H1 (cell line): Measurements from ENCODE around the gene REELD1. TPM values are rescaled to one million over a fixed set of nuclear protein-coding genes. Genes with fewer than 3 reads are reported as not detected.

Experiments used
- CTCF ChIA-PET: fragments of 300-600 bp; sonication (Branson Sonifier 250); formaldehyde crosslinking; loops from one replicate; lab custom pipeline; 2021; ENCODE audit not compliant: partially characterized antibody; lab: Charles Lee
- POLR2A ChIA-PET: fragments of 300-600 bp; sonication (Branson Sonifier 250); formaldehyde crosslinking; loops from one replicate; lab custom pipeline; 2021; ENCODE audit warnings: inconsistent platforms; ENCODE audit not compliant: partially characterized antibody; lab: Charles Lee
- DNase-seq, 2 experiments: peaks; one replicate each; pipeline versions ENCODE4 v3.0.0 to v3.0.0-alpha.2; 2010 to 2022; ENCODE audit warnings: low spot score in 2 of 2, low read depth in 1 of 2, mixed read lengths in 1 of 2
- FAIRE-seq: peaks from 2 replicates; lab custom pipeline; 2011; peaks lifted over from hg19 to GRCh38; lab: Jason Lieb, UNC
- H2AFZ ChIP-seq: 2 replicates; pipeline ENCODE4 v1.8.1; 2012; ENCODE audit warnings: low read length, inconsistent platforms
- H2AK5ac ChIP-seq: 2 replicates; pipeline ENCODE4 v1.6.1; 2013; ENCODE audit warnings: low read depth, low read length
- H2BK120ac ChIP-seq: replicated peaks from 2 replicates; pipeline ENCODE3; 2013; ENCODE audit warnings: low read depth, low read length, inconsistent platforms
- H2BK12ac ChIP-seq: 2 replicates; pipeline ENCODE4 v1.6.1; 2013; ENCODE audit warnings: low read depth, low read length
- H2BK15ac ChIP-seq: 2 replicates; pipeline ENCODE4 v1.6.1; 2013; ENCODE audit warnings: low read length
- H2BK20ac ChIP-seq: 2 replicates; pipeline ENCODE4 v1.6.1; 2013; ENCODE audit warnings: low read length
- H2BK5ac ChIP-seq: 2 replicates; pipeline ENCODE4 v1.6.1; 2013; ENCODE audit warnings: low read depth, low read length
- H3K14ac ChIP-seq: 2 replicates; pipeline ENCODE4 v1.6.1; 2013; ENCODE audit warnings: inconsistent platforms; ENCODE audit not compliant: insufficient read length
- H3K18ac ChIP-seq: 2 replicates; pipeline ENCODE4 v1.6.1; 2013; ENCODE audit warnings: low read length; ENCODE audit errors: extremely low read depth
- H3K23ac ChIP-seq: 2 replicates; pipeline ENCODE4 v1.6.1; 2013; ENCODE audit warnings: inconsistent platforms; ENCODE audit not compliant: insufficient read length
- H3K23me2 ChIP-seq: 2 replicates; pipeline ENCODE4 v1.6.1; 2013; ENCODE audit warnings: low read depth, low read length
- H3K27ac ChIP-seq: 2 replicates; pipeline ENCODE4 v1.6.1; 2011; ENCODE audit warnings: low read depth, low read length, inconsistent platforms
- H3K27me3 ChIP-seq, 4 experiments: replicated peaks in 1 of 4; 1 replicate in 1 of 4; 2 replicates in 3 of 4; pipeline versions ENCODE4 v1.6.1 to v1.8.1; 2011 to 2013; ENCODE audit warnings: low read length in 3 of 4, mild to moderate bottlenecking in 3 of 4, inconsistent platforms in 2 of 4, mixed read lengths in 2 of 4, moderate library complexity in 1 of 4; ENCODE audit not compliant: control insufficient read depth in 3 of 4, insufficient read depth in 3 of 4; ENCODE audit errors: extremely low read depth in 1 of 4
- H3K36me3 ChIP-seq, 4 experiments: 2 replicates each; pipeline versions ENCODE4 v1.6.1 to v1.8.1; 2011 to 2013; ENCODE audit warnings: mild to moderate bottlenecking in 4 of 4, low read length in 3 of 4, moderate library complexity in 2 of 4, control low read depth in 1 of 4, inconsistent platforms in 1 of 4; ENCODE audit not compliant: insufficient read depth in 4 of 4, control insufficient read depth in 2 of 4
- H3K4ac ChIP-seq: replicated peaks from 2 replicates; pipeline ENCODE3; 2013; ENCODE audit warnings: low read length, low read depth, mixed read lengths, inconsistent platforms; ENCODE audit not compliant: insufficient read length
- H3K4me1 ChIP-seq, 4 experiments: replicated peaks in 1 of 4; 1 replicate in 1 of 4; 2 replicates in 3 of 4; pipeline versions ENCODE4 v1.6.1 to v1.8.1; 2011 to 2013; ENCODE audit warnings: low read length in 3 of 4, inconsistent platforms in 2 of 4, mixed read lengths in 1 of 4; ENCODE audit not compliant: insufficient read depth in 4 of 4, control insufficient read depth in 3 of 4
- H3K4me2 ChIP-seq, 2 experiments: 2 replicates each; pipeline versions ENCODE4 v1.6.1 to v1.8.1; 2011 to 2013; ENCODE audit warnings: low read depth in 2 of 2, low read length in 2 of 2, control low read depth in 1 of 2, inconsistent platforms in 1 of 2, mild to moderate bottlenecking in 1 of 2; ENCODE audit not compliant: insufficient read depth in 1 of 2
- H3K4me3 ChIP-seq, 4 experiments: fragments of 200-600, 300-600 bp in 1 of 4; sonication (generic), shearing (Covaris generic), sonication (Bioruptor Twin) in 1 of 4; 2 replicates each; pipeline versions ENCODE4 v1.5.1 to v1.8.1; 2011 to 2016; ENCODE audit warnings: low read length in 4 of 4, low read depth in 3 of 4, control low read depth in 2 of 4, inconsistent platforms in 2 of 4, mild to moderate bottlenecking in 2 of 4, mixed read lengths in 1 of 4, moderate library complexity in 1 of 4; ENCODE audit not compliant: insufficient read depth in 2 of 4; ENCODE audit errors: extremely low read depth in 1 of 4
- H3K56ac ChIP-seq: replicated peaks from 2 replicates; pipeline ENCODE3; 2013; ENCODE audit warnings: low read depth, mild to moderate bottlenecking, mixed read lengths, low read length, inconsistent platforms; ENCODE audit not compliant: insufficient read length
- H3K79me1 ChIP-seq: 2 replicates; pipeline ENCODE4 v1.6.1; 2013; ENCODE audit warnings: low read depth, low read length, control low read depth
- H3K79me2 ChIP-seq, 2 experiments: 2 replicates each; pipeline versions ENCODE4 v1.6.1 to v1.8.1; 2012 to 2013; ENCODE audit warnings: low read length in 2 of 2, mild to moderate bottlenecking in 2 of 2, inconsistent platforms in 1 of 2; ENCODE audit not compliant: insufficient read depth in 2 of 2, control insufficient read depth in 1 of 2
- H3K9ac ChIP-seq, 4 experiments: replicated peaks in 1 of 4; 1 replicate in 1 of 4; 2 replicates in 3 of 4; pipeline versions ENCODE4 v1.6.1 to v1.8.1; 2011 to 2013; ENCODE audit warnings: low read depth in 3 of 4, low read length in 3 of 4, control low read depth in 2 of 4, mild to moderate bottlenecking in 2 of 4, moderate library complexity in 2 of 4, inconsistent platforms in 1 of 4; ENCODE audit errors: extremely low read depth in 1 of 4
- H3K9me3 ChIP-seq, 2 experiments: 2 replicates each; pipeline versions ENCODE4 v1.6.1 to v1.8.1; 2012 to 2013; ENCODE audit warnings: mild to moderate bottlenecking in 2 of 2, moderate library complexity in 2 of 2, control low read depth in 1 of 2, inconsistent platforms in 1 of 2, low read depth in 1 of 2, low read length in 1 of 2, mixed read lengths in 1 of 2; ENCODE audit not compliant: insufficient read depth in 2 of 2
- H4K20me1 ChIP-seq, 2 experiments: replicated peaks in 1 of 2; 2 replicates each; pipeline versions ENCODE3 to v1.8.1; 2011 to 2013; ENCODE audit warnings: inconsistent platforms in 2 of 2, low read length in 2 of 2, mild to moderate bottlenecking in 1 of 2; ENCODE audit not compliant: insufficient read depth in 2 of 2, control insufficient read depth in 1 of 2
- H4K5ac ChIP-seq: 2 replicates; pipeline ENCODE4 v1.6.1; 2013; ENCODE audit warnings: low read length, low read depth, mixed read lengths, inconsistent platforms; ENCODE audit not compliant: insufficient read length
- H4K8ac ChIP-seq: 2 replicates; pipeline ENCODE4 v1.8.0; 2013; ENCODE audit warnings: mild to moderate bottlenecking, moderate library complexity, low read length, inconsistent platforms; ENCODE audit not compliant: insufficient read depth; ENCODE audit errors: extremely low read depth
- H4K91ac ChIP-seq: replicated peaks from 2 replicates; pipeline ENCODE3; 2013; ENCODE audit warnings: low read length, mixed read lengths, inconsistent platforms; ENCODE audit not compliant: insufficient read length
- SAP30 ChIP-seq: fragments of 300-600 bp; sonication (generic); IDR thresholded peaks from 2 replicates; pipeline ENCODE4 v1.7.1; 2012; ENCODE audit warnings: low read length, moderate library complexity, mild to moderate bottlenecking, inconsistent platforms; ENCODE audit not compliant: insufficient read depth, insufficient replicate concordance
- polyA plus RNA-seq, 7 experiments: library from polyadenylated mRNA; depleted of rRNA in 3 of 7; stranded (reverse) in 5 of 7; unstranded in 2 of 7; fragments of >200 nt in 5 of 7; fragments of 200-250 nt in 2 of 7; gene quantifications; 1 replicate in 5 of 7; 2 replicates in 1 of 7; 4 replicates in 1 of 7; pipeline versions ENCODE4 v1.2.1 to v1.2.3, GENCODE V29; 2011 to 2013; ENCODE audit warnings: missing spikeins in 2 of 7, mixed read lengths in 2 of 7
- total RNA-seq: library from RNA; stranded (reverse); fragmentation: NEBNext Ultra II Directional; extraction: Animal tissue kit (Norgen Biotek cat#: 25700); gene quantifications from 2 replicates; pipeline ENCODE4 v1.2.1, GENCODE V29; 2021

REELD1 gene
- total and polyA plus RNA-seq, 2 of the 8 experiments (the other 6 are each of a cell fraction or from before 2014, with no cell fraction given) = 0.03 TPM; not detected in 1

- Histone ChIP-seq H4K20me1 (no peaks in the 10 kb centered on the region), H3K4me1 (no peaks in the 10 kb centered on the region), H4K8ac (no peak overlapping the region), H3K23ac (no peak overlapping the region), H3K23me2 (no peaks in the 10 kb centered on the region), H3K4me2 (no peak overlapping the region), H4K5ac (no peak overlapping the region), H3K18ac (no peak overlapping the region), H3K27ac (no peak overlapping the region), H2BK12ac (no peak overlapping the region), H2AFZ (no peak overlapping the region), H3K79me1 (no peaks in the 10 kb centered on the region), H2AK5ac (no peak overlapping the region), H3K14ac (no peak overlapping the region), H4K91ac (no peak overlapping the region), H3K9me3 (no peaks in the 10 kb centered on the region), H3K9ac (no peak overlapping the region), H2BK20ac (no peak overlapping the region), H2BK15ac (no peak overlapping the region), H3K79me2 (no peaks in the 10 kb centered on the region), H3K4ac (no peak overlapping the region), H3K4me3 (no peak overlapping the region), H2BK120ac (no peak overlapping the region), H2BK5ac (no peak overlapping the region), H3K27me3 (peaks cover 0 to 1% (median 0%) of the 10 kb centered on the region in 4 experiments; a peak in 1 of 7 replicates), H3K36me3 (no peaks in the 10 kb centered on the region), H3K56ac (no peak overlapping the region)
- ChIA-PET POLR2A (no interaction called here), CTCF (interaction anchor here (1.0 to 1.9 kb wide), 3 partner anchors 12 to 17 kb away, joined by 3 to 6 read pairs (median 6); no protein-coding TSS in a partner anchor)
- no peak for DNase-seq
- no peak for FAIRE-seq
- TF ChIP-seq SAP30 = no peak
Observed at GRCh38 chr4:146275370-146275769, 61.0 kb downstream of the REELD1 start.
